Loucy (cell line): ENCODE results near the gene UBAP1.

Experiments
- CTCF ChIP-seq: fragments of 200-600 bp; sonication (generic); conservative IDR thresholded peaks from 2 replicates; pipeline ENCODE4 v1.5.1; 2014; ENCODE audit warnings: mild to moderate bottlenecking, antibody characterized with exemption, low read length
- EZH2phosphoT487 ChIP-seq: fragments of 200-600 bp; IDR thresholded peaks from 2 replicates; pipeline ENCODE4 v1.6.1; 2018; ENCODE audit warnings: antibody characterized with exemption, mild to moderate bottlenecking, moderate library complexity, borderline replicate concordance

DNA sequence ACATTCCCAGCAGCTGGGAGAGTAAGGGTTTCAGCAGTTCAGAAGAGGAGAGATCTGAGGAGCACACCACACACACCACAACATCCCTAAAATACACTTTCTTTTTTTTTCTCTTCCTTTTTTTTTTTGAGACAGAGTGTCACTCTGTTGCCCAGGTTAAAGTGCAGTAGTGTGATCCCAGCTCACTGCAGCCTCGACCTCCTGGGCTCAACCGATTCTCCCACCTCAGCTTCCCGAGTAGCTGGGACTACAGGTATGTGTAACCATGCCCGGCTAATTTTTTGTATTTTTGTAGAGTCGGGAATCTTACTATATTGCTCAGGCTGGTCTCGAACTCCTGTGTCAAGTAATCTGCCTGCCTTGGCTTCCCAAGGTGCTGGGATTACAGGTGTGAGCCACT lies 9.7 kb upstream of the UBAP1 start:
- TF ChIP-seq CTCF (no peak), EZH2phosphoT487 (no peak)
